SH-SY5Y (cell line): Measurements from ENCODE around the gene PDLIM5.

Experiments
- GATA2 ChIP-seq: IDR thresholded peaks from 2 replicates; pipeline ENCODE4 v1.6.1; 2011; ENCODE audit warnings: mild to moderate bottlenecking, low read depth, low read length
- GATA3 ChIP-seq: IDR thresholded peaks from 2 replicates; pipeline ENCODE4 v1.6.1; 2011; ENCODE audit warnings: low read depth, mild to moderate bottlenecking, low read length, moderate library complexity

The PDLIM5 gene

DNA sequence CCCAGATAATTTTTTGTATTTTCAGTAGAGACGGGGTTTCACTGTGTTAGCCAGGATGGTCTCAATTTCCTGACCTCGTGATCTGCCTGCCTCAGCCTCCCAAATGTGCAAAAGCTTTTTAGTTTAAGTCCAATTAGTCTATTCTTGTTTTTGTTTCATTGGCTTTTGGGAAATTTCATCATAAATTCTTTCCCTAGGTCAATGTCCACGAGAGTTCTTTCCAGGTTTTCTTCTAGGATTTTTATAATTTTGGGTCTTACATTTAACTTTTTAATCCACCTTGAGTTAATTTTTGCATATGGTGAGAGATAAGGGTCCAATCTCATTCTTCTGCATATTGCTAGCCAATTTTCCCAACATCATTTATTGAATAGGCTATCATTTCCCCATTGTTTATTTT, 36.3 kb upstream of the PDLIM5 start:
- TF ChIP-seq GATA2: no peak
- no peak for TF ChIP-seq GATA3

DNA sequence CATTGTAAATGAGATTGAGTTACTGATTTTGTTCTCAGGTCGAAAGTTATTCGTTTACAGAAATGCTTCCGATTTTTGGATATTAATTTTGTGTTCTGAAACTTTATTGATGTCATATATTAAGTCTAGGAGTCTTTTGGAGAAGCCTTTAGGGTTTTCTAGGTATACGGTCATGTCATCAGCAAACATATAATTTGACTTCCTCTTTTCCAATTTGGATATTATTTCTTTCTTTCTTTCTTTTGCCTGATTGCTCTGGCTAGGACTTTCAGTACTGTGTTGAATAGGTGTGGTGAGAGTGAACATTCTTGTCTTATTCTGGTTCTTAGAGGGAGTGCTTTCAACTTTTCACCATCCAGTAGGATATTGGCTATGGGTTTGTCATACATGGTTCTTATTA, 35.4 kb upstream of the PDLIM5 start:
- TF ChIP-seq GATA3 (no peak), GATA2 (no peak)

DNA sequence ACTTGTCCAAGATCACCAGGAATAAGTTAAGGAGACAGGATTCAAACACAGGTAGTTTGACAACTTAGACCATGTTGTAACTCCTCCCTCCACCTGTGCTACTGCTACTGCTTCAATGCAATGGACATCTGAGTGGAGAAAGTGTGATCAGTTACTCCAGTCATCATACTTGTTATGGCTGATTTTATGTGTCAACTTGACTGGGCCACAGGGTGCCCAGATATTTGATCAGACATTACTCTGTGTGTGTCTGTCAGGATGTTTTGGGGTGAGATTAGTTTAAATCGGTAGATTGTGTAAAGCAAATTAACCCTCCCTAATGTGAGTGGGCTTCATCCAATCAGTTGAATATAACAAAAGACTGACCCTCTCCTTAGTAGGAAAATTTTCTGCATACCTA, 34.8 kb upstream of the PDLIM5 start:
- TF ChIP-seq GATA2 (no peak), GATA3 (no peak)

DNA sequence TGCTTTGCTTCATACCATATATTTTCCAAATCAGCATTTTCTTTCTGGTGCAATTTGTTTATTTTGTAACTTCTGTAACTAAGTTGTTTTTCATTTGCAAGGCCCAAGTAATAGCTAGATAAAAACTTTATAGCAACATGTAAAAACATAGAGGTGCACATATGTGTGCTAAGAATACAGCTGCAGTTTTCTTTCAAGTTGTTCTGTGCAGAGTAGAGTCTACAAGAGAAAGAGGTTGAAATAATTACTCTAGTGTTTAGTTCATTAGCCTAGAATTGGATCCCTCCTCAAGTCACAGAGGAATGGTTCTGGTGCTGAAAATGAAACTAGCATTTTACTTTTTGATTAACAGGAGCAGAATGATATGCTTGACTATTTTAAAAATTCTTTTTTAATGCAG, 32.2 kb upstream of the PDLIM5 start:
- TF ChIP-seq GATA2 (no peak), GATA3 (no peak)

DNA sequence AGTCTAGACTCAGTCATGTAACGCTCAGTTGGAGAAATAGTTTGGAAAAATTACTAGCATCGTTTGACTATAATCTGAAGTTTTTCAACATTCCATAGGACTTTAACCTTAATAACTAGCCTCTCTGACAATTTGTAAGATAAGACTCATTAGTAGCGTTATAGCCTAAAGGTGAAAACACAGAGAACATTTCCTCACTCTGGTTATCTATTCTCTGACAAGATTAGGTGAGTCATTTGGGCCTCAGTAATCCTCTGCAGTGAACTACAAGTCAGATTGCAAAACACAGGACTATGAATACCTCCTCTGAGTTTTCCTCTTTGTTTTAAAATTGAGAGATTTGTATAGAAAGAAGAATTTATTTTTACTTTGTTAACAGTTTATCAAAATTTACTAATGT, 31.8 kb upstream of the PDLIM5 start:
- TF ChIP-seq GATA2 (no peak), GATA3 (no peak)

DNA sequence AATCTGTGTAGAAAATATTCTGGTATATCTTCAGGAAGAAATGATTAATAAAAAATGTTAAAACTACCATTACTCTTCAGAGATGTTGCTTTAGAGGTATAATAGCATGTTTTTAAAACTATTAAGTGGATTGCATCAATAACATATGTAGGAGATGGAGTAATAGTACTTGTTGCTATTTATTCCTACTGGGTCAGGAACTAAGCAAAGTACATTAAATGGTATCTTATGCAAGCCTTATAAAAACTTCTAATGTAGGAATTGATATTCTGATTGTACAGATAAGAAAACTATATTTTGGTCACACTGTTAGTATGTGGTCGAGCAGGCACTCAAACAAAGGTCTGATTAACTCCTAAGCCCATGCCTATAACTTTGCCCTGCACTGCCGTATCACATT, 31.4 kb upstream of the PDLIM5 start:
- no peak for TF ChIP-seq GATA2
- TF ChIP-seq GATA3: no peak

DNA sequence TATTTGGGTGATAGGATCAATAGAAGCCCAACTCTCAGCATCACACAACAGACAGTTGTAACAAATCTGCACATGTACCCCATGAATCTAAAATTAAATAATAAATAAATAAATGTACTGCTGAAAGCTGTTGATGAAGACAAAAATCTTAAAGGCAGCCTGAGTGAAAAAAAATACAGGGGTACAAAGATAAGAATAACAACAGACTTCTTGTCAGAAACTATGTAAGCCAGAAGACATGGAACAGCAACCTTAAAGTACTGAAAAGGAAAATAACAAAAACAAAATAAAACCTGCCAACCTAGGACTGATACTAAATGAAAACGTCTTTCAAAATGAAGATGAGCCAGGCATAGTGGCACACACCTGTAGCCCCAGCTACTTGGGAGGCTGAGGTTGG, 25.0 kb upstream of the PDLIM5 start:
- no peak for TF ChIP-seq GATA2
- no peak for TF ChIP-seq GATA3

DNA sequence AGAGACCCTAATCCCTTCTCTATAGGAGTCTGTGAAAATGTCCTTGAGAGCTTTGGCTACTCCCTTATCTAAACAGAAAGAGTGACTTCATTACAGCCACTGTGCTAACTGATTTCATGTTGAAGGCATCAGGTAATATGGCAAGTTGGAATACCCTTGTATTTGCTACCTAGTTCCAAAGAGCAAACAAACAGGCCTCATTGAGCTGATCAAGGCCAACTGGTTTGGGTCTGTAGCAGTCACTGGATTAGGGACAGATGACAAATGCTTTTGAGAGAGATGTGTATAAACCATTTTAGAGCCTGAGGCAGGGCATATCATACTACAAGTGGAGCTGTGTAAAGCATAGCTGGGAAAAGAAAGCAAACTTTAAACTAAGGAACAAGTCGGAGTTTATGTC, 22.9 kb upstream of the PDLIM5 start:
- TF ChIP-seq GATA3 (no peak), GATA2 (no peak)

DNA sequence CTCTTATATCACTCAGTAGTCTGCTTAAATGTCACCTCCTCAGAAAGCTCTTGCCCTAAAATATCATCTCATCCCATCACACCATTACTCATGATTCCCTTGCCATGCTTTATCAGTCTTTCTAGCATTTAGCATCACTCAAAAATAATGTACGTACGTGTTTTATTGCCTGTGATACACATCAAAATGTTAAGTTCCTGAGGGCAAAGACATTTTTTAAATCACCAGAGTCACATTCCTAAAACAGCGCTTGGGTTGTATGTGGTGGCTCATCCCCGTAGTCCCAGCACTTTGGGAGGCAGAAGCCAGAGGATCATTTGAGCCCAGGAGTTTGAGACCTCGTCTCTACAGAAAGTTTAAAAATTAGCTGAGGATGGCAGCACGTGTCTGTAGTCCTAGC, 21.3 kb upstream of the PDLIM5 start:
- TF ChIP-seq GATA2 (no peak), GATA3 (no peak)

DNA sequence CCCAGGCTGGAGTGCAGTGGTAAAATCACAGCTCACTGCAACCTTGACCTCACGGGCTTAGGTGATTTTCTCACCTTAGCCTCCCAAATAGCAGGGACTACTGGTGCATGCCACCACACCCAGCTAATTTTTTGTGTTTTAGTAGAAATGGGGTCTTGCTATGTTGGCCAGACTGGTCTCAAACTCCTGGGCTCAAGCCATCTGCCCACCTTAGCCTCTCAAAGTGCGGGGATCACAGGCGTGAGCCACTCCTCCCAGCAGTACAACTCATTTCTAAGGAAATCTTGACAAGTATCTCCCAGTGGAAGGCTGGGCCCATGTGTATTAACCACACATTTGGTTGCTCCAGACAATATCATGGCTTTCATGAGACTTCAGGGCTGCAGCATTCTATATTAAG, 20.4 kb upstream of the PDLIM5 start:
- no peak for TF ChIP-seq GATA2
- no peak for TF ChIP-seq GATA3

DNA sequence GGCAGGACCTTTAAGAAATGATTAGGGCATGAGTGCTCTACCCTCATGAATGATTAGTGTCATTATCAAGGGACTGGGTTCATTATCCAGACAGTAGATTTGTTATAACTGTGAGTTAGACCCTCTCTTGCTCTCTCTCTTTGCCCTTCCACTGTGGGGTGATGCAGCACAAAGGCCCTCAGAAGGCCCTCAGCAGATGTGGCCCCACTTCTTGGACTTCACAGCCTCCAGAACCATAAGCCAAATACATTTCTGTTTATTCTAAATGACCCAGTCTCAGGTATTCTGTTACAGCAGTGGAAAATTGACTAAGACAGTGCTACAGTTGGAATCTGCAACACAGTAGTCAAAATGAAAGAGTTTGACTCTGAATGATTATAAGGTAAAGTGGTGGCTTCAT, 17.2 kb upstream of the PDLIM5 start:
- TF ChIP-seq GATA3: no peak
- no peak for TF ChIP-seq GATA2

DNA sequence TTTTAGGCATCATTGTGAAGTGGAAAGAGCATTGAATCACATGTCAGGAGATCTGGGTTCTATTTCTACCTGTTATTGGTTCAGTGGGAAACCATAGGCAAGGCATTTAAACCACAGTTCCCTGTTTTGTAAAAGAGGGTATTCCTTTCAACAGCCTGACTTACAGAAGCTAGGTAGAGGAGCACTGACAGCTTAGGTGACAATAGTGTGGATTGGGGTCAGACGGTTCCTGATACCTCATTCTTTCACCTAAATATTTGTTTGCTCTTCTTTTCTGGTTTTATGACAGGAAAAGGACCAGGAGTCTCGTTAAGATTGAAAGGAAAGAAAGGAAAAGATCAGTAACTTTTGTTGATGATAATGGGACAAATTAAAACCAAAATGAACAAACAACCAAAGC, 15.9 kb upstream of the PDLIM5 start:
- TF ChIP-seq GATA3 (no peak), GATA2 (no peak)

DNA sequence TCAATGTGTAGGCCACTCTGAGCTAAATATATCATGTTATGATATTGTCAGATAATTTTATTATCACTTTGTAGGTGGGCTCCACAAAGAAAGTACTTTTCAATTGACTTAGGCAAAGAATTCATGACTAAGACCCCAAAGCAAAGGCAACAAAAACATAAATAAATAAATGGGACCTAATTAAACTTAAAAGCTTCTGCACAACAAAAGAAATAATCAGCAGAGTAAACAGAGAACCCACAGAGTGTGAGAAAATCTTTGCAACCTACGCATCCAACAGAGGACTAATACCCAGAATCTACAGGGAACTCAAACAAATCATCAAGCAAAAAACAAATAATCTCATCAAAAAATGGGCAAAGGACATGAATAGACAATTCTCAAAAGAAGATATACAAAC, 15.2 kb upstream of the PDLIM5 start:
- TF ChIP-seq GATA3 (no peak), GATA2 (no peak)

DNA sequence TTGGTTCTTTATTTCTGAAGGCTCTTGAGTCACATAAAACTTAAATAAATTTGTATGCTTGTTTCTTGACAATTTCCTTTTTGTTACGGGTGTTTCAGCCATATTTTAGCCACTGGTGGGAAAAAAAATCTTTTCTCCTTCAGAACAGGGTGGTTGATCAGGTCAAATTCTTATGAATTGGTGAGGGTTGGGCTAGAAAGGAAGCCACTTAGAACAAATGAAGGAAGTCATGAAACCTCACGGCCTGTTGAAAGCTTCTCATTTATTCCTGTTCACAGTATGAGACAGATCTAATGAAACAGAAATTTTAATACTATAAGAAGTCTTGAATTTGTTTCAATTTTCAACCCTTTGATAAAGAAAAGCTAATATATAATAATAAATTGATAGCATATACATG, 12.1 kb upstream of the PDLIM5 start:
- no peak for TF ChIP-seq GATA2
- no peak for TF ChIP-seq GATA3

DNA sequence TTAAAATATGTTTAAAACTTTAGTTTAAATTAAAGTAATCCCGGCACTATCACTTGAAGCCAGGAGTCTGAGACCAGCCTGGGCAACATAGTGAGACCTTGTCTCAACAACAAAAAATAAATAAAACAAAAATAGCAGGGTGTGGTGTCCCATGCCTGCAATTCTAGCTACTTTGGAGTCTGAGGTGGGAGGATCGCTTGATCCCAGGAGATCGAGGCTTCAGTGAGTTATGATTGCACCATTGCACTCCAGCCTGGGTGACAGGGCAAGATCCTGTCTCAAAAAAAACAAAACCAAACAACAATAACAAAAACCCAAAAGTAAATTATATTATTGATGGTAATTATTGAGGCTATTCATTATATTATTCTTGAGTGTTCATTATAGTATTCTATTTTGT, 9.9 kb upstream of the PDLIM5 start:
- TF ChIP-seq GATA2 (no peak), GATA3 (no peak)

DNA sequence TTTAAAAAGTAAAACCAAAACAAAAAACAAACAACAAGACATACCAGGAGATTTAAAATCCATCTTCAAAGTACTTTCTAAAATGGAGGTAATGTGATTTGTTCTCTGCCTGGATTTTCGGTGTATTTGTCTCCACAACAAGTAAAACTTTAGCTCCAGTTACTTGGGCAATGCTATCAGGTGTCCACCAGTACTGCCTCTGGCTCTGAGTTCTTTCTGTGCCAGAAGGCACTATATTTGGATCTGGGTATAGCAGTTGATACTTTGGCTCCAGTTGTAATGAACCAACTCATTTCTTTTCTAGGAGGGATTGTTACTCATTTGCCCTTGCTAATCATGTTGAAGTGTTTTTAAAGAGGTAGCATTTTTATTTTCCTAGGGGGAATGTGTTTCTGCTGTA, 9.5 kb upstream of the PDLIM5 start:
- TF ChIP-seq GATA2: no peak
- no peak for TF ChIP-seq GATA3
